GM18517 (cell line): ENCODE data around the gene VAMP2.

Source experiments
- ATAC-seq: cut with Tn5 transposase; IDR thresholded peaks from one replicate; pipeline ENCODE4 v1.9.1; 2021; ENCODE audit warnings: mild to moderate bottlenecking, moderate library complexity; ENCODE audit not compliant: unreplicated experiment

The VAMP2 gene

DNA sequence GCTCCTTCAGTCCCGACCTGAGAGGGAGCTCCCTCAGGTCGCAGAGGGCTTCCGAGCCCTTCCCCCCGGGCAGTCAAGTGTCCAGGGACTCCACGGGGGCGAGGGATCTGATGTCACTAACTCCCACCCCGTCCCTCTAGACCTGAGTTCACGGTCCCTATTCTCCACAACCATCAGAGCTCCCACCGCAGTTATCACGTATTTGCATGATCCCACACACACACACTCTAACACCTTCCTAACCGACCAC is 6.8 kb downstream of the VAMP2 start:
- ATAC-seq, result no peak

DNA sequence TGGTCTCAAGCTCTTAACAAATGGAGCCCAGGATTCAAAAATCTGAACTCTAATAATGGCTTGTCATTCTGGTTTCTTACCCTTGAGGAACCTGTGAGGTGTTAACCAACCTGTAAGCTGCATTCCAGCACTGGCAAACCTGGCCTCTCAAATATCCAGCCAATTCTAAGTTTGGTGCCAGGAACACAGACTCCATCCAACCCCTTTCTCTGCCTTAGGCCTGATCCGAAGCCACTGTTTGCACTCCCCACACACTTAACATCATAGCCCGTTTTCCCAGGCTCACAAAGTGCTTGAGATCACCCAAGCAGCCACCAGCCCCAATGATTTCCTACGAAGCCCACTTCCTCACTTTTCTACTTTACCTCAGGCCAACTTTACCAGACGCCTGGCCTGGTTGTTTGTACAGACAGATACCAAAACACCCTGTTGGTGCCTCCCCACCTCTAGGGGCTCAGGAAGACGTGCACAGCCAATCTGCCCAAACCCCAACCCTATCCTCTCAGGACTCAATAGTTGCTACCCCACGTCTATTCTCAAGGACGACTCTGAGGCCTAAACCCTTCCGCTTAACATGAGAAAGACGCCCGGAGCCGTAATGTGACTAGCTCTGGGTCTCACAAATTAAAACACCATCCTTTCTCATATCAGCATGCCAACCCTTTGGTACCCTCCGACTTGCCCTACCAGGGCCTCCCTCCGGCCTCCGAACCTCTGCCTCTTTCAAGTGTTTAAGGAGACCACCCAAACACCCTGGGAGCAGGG is 7.3 kb downstream of the VAMP2 start:
- no peak for ATAC-seq

DNA sequence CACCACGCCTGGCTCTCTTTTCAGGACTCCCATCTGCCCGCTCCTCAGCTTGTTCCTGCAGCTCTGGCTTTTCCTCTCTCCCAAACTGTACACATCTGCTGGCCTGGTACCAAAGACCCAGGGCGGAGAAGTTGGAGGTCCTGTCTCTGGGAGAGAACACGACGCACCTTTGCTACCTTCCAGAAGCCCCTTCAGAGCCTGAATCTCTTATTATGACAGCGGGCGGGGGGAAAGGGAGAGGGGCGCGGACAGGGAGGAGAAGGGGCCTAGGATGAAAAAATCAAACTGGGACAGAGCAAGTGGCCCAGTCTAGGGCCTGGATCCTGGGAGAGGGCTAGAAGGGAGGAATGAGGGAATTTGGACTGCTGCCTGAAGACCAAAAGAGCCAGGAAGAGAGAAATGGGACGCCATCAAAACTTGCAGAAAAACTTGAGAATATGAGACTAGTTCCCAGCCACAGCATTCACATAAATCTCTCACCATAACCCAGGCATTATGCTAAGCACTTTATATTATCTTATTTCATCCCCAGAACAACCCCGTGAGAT is 8.1 kb downstream of the VAMP2 start:
- no peak for ATAC-seq

DNA sequence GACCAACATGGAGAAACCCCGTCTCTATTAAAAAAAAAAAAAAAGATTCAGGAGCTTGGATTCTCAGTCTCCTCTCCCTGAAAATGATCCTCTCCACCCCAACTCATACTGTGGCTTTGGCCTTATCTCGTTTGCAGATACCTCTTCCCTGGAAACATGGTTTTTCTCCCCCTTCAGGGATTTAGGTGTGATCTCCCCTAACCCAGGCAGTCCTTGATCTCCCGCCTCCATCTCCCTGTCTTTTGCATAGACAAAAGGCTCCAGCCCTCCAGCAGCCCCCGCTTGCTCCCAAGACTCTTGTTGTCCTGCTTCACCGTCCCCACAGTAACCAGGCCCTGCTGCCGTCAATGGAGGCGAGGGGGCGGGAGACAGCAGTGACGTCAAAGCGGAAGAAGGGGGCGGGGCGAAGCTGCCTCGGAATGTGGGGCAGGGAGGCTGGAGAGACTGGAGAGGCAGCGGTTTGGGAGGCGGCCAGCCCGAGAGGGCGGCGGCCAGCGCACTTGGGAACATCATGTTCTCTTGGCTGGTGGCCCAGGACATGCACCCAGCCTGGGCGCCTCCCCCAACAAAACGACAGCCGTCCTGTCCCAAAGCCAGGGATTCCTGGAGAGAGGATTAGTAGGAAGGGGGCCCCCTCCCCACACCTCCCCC is 8.7 kb downstream of the VAMP2 start:
- no peak for ATAC-seq

- ATAC-seq, result no peak
These were observed 9.2 kb downstream of the VAMP2 start for GRCh38 chr17:8153525-8153956.

DNA sequence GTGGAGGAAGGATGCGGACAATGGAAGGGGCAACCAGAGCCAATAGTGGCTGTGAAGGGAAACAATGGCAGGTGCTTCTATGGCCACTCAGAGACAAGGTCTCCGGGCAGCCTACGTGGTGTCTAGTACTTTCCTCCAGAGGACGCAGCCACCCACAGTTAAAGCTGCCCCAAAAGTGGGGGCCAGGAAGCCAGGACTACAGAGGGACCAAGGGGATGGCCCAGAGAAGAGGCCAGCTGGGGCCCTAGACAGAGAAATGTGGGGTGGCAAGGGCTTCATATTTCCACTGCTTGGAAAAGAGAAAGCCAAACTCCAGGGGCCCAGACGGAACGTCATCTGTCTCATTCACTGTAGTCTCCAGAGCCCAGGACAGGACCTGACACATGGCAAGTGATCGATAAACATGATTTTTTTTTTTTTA is 9.7 kb downstream of the VAMP2 start:
- no peak for ATAC-seq

DNA sequence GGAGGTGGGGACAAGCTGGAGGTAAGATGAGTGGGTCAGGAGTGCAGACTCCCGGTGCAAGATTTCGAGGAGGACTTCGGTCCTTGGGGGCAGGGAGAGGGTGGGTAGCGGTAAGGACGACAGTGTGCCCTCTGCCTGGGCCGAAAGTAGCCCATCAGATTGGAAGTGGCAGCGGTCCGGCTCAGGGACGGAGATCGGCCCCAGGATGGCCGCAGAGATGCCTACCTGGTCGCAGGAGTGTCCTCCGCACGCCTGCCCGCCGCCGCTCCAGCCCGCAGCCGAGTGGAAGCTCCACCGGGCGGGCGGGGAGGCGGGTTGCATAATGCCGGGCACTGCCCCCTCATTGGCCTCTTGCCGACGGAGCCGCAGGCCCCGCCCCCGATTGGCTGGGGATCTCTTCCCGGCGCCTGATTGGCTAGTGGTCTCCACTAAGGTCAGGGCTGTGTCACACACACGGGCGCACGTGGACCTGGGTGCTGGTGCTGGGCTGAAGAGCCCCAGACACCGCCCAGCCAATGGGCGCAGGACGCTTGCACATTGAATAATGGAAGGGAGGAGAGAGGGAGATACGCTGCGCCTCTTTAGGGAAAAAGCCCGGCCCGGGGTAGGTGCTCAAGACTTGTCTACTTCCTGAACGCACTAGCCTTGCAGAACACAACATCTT is 10.5 kb downstream of the VAMP2 start, which contains the start of gene PER1:
TSS of gene PER1 (minus strand) at position 293 of the 664 bp plus-strand sequence. CDS start 1,698 bp downstream, outside the sequence.
- ATAC-seq, result no peak

DNA sequence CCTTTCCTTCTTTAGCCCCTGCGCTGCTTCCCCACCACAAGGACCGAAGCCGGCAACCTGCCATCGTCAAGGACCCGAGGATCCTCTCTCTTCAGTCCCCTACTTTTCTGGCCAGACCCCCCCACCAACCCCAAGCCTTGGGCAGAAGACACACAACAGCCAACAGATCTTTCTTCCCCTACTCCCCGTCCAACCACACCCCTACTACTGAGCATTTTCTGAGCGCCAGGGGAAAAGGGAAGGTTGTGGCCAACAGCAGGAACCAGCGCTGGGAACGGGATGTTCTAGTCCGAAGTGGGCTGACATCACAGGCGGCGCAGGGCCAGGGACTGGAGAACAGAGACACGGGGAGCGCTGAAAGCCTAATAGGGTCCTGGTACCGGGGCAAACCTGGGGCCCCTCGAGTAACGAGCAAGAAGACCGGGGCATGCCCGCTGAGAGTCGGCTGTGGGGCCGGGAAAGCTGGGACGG is 11.1 kb downstream of the VAMP2 start:
- no peak for ATAC-seq

GRCh38 chr17:8151120-8151640 is 11.6 kb downstream of the VAMP2 start:
- peak; percentile 50 for ATAC-seq

DNA sequence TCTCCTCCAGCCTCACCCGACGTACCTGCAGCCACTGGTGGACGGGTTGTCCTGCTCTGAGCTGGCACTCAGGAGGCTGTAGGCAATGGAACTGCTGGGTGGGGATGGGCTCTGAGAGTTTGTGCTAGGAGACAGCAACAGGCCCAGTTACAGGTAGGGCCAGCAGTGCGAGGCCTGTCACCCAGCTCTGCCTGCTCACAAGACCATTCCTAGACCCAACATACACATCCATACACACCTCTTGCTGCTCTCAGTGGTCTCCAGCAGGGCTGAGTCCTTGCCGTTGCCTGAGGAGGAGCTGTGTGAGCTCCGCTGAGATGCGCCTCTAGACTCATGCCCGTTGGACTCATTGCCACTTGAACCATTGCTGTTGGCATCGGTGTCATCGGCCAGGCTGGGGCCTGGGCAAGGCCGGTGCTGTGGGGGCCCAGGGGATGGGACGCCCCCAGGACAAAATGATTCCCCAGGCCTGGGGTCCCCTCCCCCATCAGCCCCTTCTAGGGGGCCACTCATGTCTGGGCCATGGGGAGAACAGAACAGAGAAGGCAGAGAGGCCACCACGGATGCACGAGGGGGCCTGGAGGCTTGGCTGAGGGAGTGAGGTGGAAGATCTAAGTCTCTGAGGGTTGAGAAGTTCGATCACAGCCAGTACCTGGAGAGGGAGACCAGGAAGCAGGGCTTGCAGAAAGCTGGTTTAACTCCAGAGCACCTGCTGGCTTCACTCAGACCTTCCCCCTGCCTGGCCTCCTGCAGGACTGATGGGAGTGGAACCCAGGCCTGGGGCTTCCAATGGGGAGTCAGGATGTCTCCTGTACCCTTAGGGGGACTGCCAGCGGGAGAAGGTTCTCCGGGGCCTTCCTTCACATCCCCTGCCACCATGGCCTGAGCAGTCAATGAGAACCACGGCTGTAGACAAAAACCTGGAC is 12.3 kb downstream of the VAMP2 start:
- no peak for ATAC-seq

GRCh38 chr17:8149419-8150193 is 13.1 kb downstream of the VAMP2 start:
- no peak for ATAC-seq

GRCh38 chr17:8148560-8148959 is 14.2 kb downstream of the VAMP2 start:
- ATAC-seq, result no peak

GRCh38 chr17:8147805-8148404 is 14.8 kb downstream of the VAMP2 start:
- ATAC-seq, result no peak

- no peak for ATAC-seq
These were observed 15.5 kb downstream of the VAMP2 start for GRCh38 chr17:8147141-8147804.

DNA sequence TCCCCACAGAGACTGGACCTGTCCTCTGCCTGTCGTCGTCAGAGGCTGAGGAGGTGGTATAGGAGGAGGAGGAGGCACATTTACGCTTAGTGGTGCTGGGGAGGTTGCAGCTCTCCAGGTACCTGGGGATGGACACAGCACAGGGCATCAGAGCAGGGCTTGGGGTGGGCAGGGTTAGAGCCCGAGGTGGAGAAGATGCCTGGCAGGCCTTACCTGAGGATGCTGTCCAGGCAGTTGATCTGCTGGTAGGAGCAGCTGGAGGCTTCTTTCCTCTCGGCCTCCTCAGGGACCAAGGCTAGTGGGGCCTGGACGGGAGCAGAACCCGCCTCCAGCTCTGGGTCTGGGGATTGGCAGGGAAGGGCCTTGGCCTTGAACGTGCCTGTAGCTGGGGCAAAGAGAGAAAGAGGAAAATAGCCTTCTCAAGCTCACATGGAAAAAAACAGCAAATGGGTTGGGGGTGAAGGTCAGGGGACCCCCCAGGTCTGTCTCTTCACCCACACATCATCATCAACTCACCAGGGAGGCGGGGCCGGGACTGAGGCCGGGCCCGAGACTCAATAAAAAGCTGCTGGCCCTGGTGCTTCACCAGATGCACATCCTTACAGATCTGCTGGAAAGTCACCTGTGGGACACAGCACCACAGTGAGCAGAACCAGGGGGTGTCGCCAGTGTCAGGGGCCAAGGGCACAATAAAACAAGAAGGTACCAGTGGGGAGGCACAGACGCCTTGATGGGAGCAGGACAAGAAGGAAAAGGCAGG is 16.2 kb downstream of the VAMP2 start:
- ATAC-seq, result no peak

- no peak for ATAC-seq
These were observed 16.9 kb downstream of the VAMP2 start for GRCh38 chr17:8145811-8146210.

DNA sequence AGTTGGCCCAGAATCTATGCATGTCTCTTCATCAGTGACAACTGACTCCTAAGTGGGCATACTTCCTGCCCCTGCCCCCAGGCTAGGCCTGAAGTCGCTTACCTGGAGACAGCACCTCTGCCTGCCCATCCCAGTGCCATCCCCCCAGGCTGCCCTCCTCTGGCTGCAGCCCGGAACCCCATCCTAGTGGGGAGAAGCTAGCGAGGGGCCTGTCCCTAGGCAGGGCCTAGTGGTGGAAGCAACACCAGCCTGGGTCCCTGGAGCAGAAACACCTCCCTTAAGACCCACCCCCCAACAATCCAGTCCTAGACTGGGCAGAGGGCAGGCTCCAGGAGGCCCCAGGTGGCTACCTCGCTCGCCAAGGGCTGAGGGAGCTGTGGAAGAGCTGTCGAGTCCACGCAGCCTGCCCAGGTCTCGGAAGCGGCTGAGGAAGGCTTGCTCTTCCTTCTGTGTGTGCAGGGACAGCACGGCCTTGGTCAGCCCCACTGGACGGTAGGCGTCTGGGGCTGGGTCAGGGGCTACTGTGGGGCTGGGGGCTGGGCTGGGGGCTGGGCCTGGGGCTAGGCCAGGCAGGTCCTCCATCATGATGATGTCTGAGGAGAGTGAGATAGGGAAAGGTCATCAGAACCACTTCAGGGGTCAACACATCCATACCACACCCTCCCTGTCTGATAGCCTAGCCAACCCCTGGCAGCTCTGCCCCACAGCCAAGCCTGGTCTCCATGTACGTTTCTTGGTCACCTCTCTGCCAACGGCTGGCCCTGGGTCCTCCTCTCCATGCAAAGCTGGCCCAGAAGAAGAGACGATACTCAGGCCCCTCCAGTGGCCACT is 18.1 kb downstream of the VAMP2 start:
- no peak for ATAC-seq
